HG02798 (cell line): Measurements from ENCODE around the gene VPS51.
"Not testable (repeated sequence)": the region's sequence is repeated elsewhere in the genome, so short reads cannot be mapped to it uniquely, and the experiment has no call there.

Experiments
- ATAC-seq: cut with Tn5 transposase; IDR thresholded peaks from one replicate; pipeline ENCODE4 v1.9.1; 2021; ENCODE audit warnings: mild to moderate bottlenecking; ENCODE audit not compliant: unreplicated experiment, poor library complexity

VPS51 gene

DNA sequence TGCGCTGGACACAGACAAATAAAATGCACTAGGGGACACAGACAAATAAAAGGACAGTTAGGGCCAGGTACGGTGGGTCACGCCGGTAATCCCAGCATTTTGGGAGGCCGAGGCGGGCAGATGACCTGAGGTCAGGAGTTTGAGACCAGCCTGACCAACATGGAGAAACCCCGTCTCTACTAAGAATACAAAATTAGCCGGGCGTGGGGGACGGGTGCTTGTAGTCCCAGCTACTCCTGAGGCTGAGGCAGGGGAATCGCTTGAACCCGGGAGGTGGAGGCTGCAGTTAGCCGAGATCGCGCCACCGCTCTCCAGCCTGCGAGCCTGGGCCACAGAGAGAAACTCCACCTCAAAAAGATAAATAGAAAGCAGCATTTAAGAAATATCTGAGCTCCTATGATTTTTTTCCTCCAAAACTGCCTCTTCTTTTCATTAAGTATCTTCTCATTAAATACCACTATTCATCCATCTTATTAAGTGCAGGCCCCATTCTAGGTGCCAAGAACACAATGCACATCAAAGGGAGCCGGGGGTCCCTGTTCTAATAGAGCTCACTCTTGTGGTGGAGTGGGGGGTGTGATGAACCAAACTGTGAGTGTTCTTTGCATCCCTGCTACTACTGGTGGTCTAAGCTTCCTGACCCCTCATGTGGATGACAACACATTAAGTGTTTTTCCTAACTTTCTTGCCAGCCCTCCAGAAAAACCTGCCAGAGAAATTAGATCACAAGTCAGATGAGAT lies 22.3 kb downstream of the VPS51 start:
- no peak for ATAC-seq

DNA sequence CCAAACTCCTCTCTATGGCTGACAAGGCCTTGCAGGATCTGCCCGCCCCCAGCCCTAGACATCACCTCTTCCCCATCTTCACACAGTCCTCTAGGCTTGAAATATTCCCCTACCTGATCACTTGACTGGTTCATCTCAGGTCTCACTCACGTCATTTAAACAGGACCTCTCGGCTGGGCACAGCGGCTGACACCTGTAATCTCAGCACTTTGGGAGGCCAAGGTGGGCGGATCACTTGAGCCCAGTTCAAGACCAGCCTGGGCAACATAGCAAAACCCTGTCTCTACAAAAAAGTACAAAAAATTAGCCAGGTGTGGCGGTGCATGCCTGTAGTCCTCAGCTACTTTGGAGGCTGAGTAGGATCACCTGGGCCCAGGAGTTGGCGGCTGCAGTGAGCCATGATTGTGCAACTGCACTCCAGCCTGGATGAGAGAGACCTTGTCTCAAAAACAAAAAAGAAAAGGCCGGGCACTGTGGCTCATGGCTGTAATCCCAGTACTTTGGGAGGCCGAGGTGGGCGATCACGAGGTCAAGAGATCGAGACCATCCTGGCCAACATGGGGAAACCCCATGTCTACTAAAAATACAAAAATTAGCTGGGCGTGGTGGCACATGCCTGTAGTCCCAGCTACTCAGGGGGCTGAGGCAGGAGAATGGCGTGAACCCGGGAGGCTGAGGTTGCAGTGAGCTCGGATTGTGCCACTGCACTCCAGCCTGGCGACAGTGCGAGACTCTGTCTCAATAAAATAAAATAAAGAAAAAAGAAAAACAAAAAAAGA lies 23.1 kb downstream of the VPS51 start:
- ATAC-seq = not testable (repeated sequence)

DNA sequence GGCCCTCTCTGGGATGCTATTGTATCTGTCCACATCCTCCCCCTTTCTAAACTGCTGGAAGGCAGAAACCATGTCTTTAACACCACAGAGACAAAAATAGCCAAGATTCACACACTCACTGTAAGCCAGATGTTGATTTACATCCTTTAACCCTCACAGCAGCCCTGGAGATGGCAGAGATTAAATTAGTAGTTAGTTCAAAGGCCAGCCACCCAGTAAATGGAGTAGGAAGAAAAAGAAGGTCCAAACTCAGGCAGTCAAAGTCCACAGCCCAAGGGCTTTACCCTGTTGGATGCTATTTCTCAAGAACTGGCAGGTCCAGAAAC lies 23.6 kb downstream of the VPS51 start:
- ATAC-seq = no peak

DNA sequence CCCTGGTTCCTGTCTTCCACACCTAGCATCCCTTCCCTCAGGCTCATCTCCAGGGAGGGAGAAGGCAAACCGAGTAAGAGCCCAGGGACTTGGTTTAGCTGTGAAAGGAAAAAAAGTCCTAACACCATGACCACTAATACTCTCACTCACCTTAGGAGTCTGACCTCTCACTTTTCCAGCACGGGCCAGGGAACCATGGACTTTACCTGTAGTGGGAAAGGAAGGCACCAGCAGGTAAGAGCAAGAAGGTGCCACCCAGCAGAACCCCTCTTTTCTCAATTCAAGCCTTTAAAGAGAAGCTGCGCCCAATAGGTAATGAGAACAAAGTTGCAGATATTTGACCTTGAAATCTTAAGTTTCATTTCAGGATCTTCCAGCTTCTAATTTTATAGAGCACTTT lies 24.8 kb downstream of the VPS51 start:
- no peak for ATAC-seq

DNA sequence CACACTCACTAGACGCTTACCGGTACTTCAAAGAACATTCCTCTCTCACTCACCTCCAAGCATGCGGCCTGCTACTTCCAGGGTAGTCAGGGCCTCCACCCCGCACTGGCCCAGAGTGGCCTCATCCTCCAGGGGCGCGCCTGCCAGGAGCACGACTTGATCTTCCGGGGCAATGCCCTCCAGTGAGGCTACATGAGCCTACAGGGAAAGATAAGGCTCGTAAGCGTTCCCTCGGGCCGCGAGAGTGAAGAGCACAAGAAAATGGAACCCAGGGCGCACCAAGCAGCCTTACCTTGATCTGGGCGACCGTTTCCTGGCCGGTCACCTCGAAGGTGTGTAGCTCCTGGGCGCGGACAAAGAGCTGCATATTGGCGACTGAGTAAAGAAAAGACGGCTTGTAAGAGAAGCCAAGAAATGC lies 25.4 kb downstream of the VPS51 start:
- no peak for ATAC-seq

DNA sequence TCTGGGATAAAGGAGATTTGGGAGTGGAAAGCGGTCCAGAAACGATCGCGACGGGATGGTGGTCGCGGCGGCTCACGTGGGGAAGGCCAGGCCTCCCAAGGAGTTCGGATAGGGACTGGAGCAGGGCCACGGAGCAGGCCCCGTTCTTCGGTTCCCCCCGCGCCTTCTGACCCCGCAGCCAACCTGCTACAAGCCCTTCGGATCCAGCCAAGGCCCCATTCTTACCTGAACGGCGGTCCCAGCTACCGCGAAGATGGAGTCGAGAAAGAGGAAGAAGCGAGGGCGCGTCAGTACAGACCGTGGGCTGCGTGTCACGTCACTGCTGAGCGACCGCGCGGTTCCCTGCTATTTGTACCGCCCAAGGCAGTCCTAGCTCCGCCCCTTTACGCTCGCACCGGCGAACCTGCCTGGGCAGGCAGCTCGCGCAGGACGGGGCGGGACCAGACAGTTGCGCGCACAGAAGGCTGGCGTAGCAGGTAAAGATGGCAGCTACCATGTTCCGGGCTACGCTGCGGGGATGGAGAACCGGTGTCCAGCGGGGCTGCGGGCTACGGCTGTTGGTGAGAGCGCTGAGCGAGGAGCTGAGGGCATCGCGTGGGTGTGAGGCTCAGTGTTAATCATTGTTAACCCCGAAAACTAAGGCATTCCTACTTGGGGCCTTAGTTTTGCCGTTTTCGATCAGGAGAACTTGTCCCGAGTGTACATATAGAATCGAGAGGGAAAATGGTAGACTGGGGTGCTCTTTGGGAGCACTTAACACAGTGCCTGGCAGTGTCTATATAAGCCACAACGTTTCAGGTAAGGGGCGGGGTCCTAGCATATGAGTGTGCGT lies 26.1 kb downstream of the VPS51 start, which contains the start of the genes FAU and MRPL49:
Gene FAU, minus strand, starts transcription at position 270 of the 832 bp plus-strand sequence. CDS start 321 bp downstream, outside the sequence.
Gene MRPL49, plus strand, starts transcription at position 457 of the 832 bp plus-strand sequence. Its CDS starts 26 bp downstream, at position 483.
- peak; percentile 77 for ATAC-seq

DNA sequence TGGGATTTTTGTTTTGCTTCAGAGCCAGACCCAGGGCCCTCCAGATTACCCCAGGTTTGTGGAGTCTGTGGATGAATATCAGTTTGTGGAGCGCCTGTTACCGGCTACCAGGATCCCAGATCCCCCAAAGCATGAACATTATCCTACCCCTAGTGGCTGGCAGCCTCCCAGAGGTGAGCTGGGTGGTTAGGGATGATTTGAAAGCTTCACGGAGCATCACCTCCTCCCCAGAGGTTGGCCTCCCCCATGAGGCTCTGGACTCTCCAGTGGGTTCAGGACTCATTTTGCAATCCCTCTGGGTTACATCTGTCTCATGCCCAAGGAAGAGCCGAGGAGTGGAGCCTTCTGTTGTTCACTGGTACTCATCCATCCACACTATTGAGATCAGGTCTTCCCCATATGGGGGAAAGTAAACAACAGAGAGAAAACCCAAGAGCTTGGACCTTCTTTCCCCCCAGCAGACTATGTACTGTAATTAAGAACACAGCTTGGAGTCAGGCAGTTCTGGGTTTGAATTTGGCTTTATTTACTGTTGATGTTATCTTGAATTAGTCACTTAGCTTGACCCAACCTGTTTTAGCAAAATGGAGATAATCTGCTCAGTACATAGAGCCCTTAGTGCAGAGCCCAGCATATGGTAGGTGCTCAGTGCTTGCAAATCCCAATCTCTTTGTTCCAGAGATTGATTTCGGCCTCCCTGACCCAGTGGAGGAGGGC lies 28.6 kb downstream of the VPS51 start:
- no peak for ATAC-seq

DNA sequence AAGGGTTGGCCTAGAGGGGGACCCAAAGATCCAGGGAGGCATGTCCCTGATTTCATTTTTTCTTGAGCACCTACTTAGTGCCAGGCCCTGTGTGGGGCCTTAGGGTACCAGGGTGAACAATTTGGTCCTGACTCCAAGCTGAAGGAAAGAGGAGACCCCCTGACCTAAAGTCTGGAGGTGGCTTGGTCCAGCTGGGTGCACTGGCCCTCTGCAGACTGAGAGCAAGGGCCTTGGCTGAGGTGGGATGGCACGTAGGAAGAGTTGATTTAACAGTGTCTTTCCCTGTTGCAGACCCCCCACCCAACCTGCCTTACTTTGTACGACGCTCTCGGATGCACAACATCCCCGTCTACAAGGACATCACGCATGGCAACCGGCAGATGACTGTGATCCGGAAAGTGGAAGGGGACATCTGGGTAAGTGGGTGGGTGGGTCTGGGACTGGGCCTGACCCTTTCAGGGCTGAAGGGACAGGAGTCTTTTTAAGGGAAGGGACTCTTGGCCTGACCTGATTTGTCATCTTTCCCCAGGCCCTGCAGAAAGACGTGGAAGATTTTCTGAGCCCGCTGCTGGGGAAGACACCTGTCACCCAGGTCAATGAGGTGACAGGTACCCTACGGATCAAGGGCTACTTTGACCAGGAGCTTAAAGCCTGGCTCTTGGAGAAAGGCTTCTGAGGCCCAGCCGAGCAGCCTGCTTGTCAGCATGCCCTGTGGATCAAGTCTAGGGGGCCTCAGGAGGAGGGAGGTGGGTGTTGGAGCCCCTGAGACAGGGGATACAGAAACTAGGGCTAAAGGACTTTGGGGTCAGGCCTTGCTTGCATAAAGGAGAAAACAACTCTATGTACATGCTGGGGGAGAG lies 29.4 kb downstream of the VPS51 start:
- ATAC-seq = no peak

DNA sequence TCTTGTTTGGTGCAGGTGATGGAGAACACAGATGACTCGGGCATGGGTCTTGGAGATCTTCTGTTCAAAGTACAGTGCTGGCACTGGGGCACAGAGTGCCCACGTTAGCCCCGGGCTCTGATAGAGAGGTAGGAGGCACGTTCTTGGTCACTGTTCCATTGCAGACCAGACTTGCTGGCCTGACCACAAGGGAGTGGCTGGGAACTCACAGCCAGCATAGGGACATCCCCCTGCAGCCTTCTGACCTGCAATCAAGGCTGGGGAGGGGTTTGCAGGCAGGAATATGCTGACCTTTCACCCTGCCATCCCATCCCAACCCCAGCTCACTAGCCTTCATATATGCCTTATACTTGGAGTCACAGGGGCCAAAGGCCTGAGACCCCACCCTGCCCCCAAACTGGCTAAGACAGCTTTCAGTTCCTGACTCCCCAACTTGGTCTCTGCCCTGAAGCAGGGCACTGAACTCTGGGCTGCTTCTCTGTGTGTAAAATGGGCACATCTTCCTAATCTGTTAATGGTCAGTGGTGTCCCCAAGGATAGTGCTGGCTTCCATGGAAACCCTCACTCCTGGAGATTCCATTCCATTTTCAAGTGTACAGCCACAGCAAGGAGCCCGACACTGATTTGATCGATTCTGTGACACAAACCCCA lies 30.7 kb downstream of the VPS51 start:
- ATAC-seq = no peak

DNA sequence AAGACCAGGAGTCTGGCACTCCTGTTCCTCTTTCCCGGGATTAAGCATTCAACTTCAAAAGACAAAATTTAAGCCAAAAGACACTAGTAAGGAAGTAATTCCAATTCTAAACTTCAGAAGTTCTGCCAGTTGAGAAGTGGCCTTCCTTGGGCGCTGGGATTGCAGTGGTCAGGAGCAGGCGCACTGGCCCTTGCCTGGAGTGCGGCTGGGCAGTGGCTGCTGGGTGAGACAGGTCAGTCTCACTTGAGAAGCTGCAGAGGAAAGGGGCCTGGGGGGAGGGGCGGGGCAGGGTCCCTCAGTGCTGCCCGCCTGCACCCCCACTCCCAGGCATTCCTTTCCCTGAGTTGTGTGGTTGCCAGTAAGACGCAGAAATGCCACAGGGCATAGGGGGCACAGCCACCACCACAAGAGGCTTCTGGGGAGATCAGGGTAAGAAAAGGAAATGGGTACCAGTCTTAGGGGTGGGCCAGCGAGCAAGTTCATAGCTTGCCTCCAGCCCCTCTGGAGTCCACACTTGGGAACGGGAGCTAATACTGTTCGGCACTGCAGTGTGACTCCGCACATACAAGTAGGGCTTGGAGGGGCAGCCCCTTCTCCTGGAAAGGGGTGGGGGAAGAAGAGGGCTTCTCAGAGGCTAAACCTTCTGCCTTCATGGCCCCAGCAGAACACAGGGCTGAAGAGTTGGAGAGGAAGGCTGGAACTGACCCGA lies 31.6 kb downstream of the VPS51 start:
- no peak for ATAC-seq

DNA sequence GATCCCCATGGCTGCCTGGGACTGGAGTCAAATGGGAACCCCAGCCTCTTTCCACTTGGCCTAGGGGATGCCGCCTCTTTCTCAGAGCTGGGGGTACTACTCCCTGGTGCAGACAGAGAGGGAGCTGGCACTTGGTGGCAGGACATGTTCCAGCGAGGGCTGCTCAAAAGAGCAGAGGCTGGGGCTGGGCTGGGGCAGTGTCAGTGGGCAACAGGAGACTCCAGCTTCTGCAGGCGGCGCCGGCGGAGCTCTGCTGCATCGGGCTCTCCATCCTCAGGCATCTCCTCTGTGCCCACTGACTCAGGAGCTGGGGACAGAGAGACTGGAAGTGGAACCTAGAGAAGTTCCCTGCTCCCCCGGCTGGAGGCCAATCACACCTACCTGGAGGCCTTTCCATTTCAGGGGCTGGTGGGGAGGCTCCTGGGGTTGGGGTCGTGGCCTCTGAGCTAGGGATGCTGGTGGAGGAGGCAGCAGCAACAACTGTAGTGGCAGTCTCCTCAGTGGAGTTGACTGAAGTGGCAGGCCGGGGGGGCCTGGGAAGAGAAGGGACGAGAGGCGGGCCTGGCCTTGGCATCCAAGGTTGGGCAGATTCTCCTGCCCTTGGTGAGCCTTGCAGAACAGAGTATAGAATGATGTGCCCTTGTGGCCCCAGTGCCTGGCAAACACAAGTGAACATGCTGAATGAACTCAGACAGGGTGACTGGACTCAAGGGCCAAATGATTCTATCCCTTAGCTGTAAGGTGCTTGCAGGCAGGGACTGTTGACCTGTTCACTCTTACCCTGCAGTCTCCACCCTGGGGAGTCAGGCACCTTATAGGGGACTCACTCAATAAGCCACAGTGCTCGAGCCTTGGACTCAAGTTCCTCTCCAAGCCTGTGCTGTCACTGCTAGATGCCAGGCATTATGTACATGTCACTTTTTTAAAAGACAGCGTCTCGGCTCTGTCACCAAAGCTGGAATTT lies 32.5 kb downstream of the VPS51 start:
- ATAC-seq = no peak

DNA sequence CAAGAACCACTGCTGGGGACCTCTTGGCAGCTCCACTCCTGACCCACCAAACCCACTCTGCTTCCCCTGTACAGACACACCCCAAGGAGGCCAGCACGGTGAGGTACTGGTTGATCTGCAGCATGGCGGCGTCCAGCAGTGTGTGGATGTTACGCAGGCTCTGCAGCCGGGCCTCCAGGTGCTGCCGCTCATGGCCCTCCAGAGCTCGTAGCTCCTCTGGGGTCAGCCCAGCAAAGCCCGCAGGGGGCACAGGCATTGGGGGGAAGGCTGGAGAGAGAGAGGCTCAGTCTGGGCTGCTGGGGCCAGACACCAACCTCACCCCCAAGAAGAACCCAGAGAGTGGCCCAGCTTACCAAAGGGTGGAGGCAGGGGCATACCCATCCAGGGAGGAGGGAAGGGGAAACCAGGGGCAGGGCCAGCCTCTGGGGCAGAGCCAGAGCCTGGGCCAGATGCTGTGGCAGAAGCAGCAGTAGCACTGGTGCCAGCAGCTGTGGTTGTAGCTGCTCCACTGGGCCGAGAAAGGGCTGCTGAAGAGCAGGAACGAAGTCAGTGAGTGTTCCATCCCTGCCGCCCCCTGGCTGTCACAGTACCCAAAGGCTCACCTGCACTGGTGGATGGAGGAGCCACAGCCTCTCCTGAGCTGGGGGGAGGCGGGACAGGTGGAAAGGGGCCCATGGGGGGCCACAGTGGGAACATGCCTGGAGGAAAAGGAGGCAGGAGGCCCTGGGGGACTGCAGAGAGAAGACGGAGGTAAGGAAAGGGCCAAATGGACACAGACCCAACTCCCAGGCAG lies 33.8 kb downstream of the VPS51 start:
- ATAC-seq = no peak

DNA sequence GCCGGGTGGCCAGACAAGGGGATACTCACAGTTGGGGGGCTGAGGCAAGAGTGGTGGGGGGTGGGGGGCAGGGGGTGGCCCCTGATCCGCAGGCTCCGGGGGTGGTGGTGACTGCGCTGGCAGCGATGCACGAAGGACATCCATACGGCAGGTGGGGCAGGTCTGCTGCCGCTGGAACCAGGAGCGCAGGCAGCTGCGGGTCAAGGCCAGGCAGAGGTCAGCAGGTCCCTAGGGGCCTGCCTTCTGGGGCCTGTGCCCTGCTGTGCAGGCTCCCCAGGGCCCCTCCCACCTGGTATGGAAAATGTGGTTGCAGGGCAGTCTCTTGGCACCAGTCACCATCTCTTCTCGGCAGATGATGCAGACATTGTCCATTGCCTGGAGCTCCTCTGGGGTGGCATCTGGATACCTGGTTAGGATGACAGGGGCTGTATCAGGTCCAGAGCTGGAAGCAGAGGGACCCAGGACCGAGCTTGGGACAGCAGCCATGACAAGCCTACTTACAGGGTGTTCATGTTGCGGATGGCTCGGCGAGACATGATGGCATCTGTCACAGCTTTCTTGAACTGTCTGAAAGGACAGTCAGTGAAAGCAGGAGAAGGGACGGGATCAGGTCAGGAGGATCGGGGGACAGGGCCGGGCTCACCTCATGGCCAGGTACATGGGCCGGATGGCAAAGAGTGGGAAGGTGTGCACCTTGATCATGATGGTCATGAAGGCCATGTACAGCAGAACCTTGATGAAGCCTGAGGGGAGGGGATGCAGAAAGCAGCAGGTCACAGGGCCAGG lies 34.8 kb downstream of the VPS51 start:
- no peak for ATAC-seq

DNA sequence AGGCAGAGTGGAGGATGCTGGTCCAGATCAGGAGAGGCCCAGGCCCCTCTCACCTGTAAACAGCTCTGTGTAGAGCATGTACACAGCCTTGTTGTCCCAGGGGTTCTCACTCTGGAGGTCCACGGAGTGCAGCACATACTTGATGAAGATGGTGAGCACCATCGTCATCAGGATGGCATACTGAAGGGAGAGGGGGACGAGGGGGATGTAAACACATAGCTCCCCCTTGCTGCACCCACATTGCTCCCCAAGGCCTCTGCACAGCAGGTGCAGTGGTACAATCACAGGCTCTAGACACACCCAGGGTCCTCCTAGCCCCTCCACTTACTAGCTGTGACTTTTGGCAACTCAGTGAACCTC lies 35.4 kb downstream of the VPS51 start:
- no peak for ATAC-seq

DNA sequence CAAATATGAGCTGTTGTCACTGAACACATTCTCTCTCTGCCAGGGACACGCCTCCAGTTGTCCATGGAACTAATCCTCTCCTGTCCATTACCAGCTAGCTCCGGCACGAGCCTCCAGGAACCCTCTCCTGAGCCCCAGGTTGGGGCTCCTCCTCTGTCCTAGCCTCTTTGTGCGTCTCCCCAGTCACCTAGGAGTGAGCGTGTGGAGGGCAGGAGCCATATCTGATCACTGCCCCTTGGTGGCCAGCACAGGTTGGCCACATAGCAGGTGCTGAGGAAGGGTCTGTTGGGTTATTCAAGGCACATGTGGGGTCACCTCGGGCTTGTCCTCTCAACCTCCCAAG lies 35.9 kb downstream of the VPS51 start:
- no peak for ATAC-seq
